Urothelium cell line (cell line): Measurements from ENCODE around the gene DDX41.

Experiments
- DNase-seq: peaks from one replicate; pipeline ENCODE4 v3.0.0; 2011; ENCODE audit warnings: low spot score, mixed read lengths
- FAIRE-seq: peaks from 2 replicates; lab custom pipeline; 2011; peaks lifted over from hg19 to GRCh38; lab: Jason Lieb, UNC

Gene DDX41

DNA sequence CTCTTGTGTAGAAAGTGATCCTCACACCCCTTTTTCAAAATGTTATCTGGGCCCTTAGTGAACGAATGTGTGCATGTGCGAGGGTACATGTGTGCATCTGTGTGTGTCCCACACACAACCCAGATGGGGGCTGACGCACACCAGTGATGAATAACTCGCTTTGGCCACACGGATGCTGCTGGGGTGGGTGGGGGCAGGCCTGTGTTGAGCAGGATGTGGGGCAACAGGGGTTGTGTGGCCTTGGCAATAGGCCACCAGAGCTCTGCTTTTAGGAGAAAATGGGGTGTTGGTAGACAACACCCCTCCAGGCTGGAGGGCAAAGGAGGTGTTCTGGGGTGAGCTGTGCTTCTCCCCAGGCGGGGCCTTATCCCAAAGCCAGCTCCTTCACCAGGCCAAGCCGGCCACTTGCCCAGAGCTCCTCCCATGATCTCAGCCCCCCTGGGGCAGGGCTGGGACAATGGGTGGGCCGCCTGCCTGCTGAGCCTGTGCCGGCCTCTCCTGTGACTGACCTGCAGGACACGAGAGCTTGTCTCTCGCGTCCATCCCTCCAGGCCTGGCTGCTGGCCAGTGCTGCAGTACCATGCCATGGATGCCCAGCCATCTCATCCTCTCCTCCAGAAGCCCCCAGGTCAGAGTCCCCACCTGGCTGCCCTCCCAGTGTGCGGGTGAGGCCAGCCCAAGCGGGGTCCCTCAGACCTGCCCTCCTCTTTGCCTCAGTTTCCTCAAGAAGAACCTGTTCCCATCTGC, 45.0 kb downstream of the DDX41 start:
- FAIRE-seq (no peak), DNase-seq (no peak)

DNA sequence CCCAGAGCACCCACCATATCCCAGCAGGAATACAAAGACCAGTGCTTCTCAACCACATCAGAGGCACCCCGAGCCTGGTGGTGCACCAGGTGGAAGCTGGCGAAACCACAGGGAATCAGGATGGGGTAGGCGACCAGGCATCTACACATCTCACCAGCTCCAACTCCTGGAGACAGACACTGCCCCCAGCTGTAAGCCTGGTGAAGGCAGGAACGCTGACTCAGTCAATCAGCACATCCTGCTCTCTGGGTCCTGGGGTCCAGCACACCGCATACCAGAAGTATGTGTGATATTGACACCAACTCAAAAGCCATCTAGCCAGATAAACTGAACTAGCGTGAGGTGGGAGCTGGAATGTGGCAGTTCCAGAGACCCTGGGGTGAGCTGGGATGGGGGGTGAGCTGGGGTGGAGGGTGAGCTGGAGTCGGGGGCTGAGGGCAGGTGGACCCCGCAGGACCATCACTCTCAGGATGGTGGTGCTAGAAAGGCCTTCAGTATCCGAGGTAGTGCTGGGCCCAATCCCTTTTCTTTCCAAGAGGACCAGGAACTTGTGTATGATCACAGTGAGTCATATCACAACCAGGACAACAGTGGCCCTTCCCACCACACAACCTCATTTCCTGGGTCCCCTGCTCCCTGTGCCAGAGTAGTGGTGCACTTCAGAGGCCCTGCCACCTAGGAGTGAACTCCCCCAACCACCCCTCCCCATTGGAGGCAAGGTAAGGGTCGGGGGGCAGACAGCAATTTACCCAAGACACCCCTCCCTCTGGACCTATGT, 45.8 kb downstream of the DDX41 start:
- FAIRE-seq = peak; percentile 35
- DNase-seq = no peak

- DNase-seq (no peak), FAIRE-seq (no peak)
Observed at GRCh38 chr5:177469750-177470525, 46.8 kb downstream of the DDX41 start.

DNA sequence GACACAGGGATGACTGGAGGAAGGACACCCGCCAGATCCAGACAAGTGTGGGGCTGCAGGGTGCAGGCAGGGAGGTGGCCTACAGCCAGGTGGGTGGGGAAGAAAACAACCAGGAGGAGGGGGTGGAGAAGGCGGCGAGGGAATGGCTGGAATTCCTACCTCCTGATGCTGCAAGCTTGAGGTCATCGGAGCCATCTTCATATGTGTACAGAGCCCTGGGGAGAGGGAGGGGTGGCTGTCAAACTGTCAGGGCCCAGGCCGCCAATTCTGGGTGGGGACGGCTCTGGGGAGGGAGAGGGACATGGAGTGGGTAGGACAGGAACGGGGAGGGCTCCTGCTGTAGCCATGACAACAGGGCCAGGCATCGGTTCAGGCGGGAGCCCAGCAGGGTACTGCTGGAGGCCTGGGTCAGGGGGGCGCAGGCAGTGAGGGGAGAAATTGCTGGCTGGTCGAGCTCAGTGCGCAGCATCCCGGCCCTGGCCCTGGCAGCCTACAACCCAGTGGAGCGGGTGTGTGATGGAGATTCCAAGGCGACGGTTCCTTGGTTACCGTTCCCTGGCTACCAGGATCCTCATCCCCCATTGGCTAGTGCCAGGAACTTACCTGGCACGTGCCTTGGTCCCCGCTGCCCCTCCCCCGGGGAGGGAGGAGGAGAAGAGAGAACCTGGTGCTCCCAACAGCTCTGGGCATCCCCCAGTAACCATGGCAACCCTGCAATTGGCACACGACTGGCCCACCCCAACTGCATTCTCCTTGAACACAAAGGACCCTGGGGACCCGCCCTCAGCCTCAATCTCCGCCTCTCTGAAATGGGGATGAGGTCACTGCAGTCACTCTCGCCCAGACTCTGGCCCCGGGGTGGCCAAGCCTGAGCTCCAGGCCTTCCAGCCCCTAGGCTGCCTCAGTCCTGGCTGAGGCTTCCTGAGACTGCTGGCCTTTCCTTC, 47.8 kb downstream of the DDX41 start:
- DNase-seq (peak; percentile 40), FAIRE-seq (peak; percentile 23)

DNA sequence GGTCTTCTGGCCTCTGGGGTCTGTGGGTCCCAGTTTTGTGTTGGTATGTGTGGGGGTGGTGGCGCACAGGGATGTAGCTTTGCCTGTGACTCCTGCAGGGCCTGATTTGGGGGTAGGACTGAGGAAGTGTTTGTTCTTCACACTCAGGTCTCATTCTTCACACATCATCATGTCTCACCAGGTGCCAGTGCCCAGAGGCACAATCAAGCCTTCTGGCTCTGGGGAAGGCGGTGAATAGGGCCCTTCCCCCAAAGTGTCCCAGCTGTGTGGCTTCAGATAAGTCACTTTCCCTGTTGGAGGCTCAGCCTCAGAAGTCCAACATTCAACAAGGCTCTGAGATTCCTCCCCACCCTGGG, 48.5 kb downstream of the DDX41 start:
- DNase-seq (no peak), FAIRE-seq (no peak)

GRCh38 chr5:177467436-177467835, 49.3 kb downstream of the DDX41 start:
- DNase-seq = no peak
- no peak for FAIRE-seq

GRCh38 chr5:177466861-177467260, 49.9 kb downstream of the DDX41 start:
- FAIRE-seq = no peak
- DNase-seq = no peak

DNA sequence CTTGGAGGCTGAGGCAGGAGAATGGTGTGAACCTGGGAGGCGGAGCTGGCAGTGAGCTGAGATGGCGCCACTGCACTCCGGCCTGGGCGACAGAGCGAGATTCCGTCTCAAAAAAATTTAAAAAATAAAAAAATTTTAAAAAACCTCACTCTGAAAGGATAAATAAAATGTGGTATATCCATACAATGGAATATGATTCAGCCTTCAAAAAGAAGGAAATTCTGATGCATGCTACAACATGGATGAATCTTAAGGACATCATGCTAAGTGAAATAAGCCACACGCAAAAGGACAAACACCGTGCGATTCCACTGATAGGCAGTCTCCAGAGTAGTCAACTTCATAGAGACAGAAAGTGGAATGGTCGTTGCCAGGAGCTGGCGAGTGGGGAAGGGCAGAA, 51.7 kb downstream of the DDX41 start:
- FAIRE-seq = no peak

GRCh38 chr5:177462021-177462670, 54.6 kb downstream of the DDX41 start:
- DNase-seq = no peak
- no peak for FAIRE-seq

More for the DNA sequence above, 51.7 kb downstream of the DDX41 start:
- no peak for DNase-seq
